ENCODE data around the gene CTCF.

Gene CTCF

GRCh38 chr16:67685388-67686112, 123.2 kb downstream of the CTCF start:
- no peak for DNase-seq (ENCODE audit: low spot score)
